Measurements from ENCODE around the gene UPK1B. TPM values are rescaled to one million over a fixed set of nuclear protein-coding genes. Genes with fewer than 3 reads are reported as not detected.

UPK1B gene
- total and polyA plus RNA-seq, 8 donors, result 0.46 to 61.1 (median 2.3) TPM; not detected in 4

- peaks cover 0 to 24% (median 16%) of the 10 kb centered on the region in 4 donors for H3K36me3 ChIP-seq
Measured at GRCh38 chr3:119205685-119206084, 32.3 kb downstream of the UPK1B start.

DNA sequence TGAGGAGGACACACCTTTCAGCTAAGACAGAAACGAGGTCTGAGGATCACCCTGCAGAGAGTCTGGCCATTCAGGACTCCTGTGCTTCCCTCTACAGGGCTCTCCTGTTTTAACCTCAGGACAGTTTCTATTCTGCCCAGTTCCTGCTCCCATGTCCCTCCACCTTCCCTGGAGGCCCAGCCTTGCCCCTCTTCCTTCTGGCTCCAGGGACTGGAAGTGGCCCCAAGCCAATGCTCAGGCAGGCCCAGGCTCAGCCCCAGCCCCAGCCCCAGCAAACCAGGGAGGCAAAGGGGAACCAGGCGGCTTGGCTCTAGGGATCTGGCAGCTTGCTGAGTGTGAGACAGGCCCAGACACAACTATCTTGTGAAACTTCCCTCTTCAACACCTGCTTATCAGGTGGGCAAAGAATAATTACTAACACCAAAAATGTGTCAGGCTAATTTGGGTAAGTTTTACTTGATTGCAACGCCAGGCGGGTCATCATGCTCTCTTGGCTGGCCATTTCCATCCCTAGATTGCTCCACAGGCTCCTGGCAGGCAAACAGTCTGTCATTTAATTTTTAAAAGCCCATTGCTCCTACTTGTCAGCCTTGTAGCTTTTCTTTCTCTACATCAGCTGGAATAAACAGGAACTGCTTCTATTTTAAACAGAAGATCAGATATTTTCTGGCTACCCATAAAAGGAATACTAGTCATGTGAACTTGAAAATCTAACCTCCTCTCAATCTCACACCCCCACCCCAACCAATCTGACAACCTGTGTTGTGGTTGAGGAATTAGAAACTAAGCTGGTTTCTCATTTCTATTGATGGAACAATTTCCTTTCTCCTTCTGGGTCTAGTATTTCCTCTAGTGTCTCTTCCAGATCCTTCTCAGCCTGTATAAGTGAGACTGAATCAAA lies 33.5 kb downstream of the UPK1B start:
- Histone ChIP-seq H3K9me3 (no peaks in the 10 kb centered on the region), H3K27me3 (no peaks in the 10 kb centered on the region), H3K4me3 (no peak overlapping the region), H3K4me1 (peaks cover 0 to 18% (median 2%) of the 10 kb centered on the region in 4 donors), H3K36me3 (peaks cover 2 to 36% (median 27%) of the 10 kb centered on the region in 4 donors), H3K27ac (no peak overlapping the region)
- intact Hi-C loops (cut with DNase I; ENCODE audit: low total_unique reads), result no loop called here
- peak in 1 of 2 donors; percentile 32 for DNase-seq
- TF ChIP-seq, protein P1, sequence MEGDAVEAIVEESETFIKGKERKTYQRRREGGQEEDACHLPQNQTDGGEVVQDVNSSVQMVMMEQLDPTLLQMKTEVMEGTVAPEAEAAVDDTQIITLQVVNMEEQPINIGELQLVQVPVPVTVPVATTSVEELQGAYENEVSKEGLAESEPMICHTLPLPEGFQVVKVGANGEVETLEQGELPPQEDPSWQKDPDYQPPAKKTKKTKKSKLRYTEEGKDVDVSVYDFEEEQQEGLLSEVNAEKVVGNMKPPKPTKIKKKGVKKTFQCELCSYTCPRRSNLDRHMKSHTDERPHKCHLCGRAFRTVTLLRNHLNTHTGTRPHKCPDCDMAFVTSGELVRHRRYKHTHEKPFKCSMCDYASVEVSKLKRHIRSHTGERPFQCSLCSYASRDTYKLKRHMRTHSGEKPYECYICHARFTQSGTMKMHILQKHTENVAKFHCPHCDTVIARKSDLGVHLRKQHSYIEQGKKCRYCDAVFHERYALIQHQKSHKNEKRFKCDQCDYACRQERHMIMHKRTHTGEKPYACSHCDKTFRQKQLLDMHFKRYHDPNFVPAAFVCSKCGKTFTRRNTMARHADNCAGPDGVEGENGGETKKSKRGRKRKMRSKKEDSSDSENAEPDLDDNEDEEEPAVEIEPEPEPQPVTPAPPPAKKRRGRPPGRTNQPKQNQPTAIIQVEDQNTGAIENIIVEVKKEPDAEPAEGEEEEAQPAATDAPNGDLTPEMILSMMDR (IDR thresholded peaks at IDR 0.05), result no peak
- TF ChIP-seq POLR2AphosphoS5 (IDR thresholded peaks at IDR 0.05), result no peak
- TF ChIP-seq EP300 (IDR thresholded peaks at IDR 0.05), result no peak
- TF ChIP-seq POLR2A (IDR thresholded peaks at IDR 0.05), result no peak
- WGBS, 5 donors, result 74 to 83% (median 78%) methylated on average over 4 of the region's 4 CpGs

More at GRCh38 chr3:119205685-119206084, 32.3 kb downstream of the UPK1B start:
- WGBS, 5 donors, result 70 to 77% (median 72%) methylated on average over 4 to 5 of the region's 5 CpGs
- intact Hi-C loops (cut with DNase I; ENCODE audit: low total_unique reads), result no loop called here
- Histone ChIP-seq H3K27me3 (no peaks in the 10 kb centered on the region), H3K4me1 (peaks cover 0 to 11% (median 2%) of the 10 kb centered on the region in 4 donors), H3K4me3 (no peak overlapping the region), H3K9me3 (no peaks in the 10 kb centered on the region), H3K27ac (no peak overlapping the region)
- TF ChIP-seq POLR2A (IDR thresholded peaks at IDR 0.05) (no peak), EP300 (IDR thresholded peaks at IDR 0.05) (no peak), POLR2AphosphoS5 (IDR thresholded peaks at IDR 0.05) (no peak)
- TF ChIP-seq, protein P1 (IDR thresholded peaks at IDR 0.05), result no peak
- no peak for DNase-seq

GRCh38 chr3:119207512-119207875 lies 34.1 kb downstream of the UPK1B start:
- no peak for TF ChIP-seq POLR2A (IDR thresholded peaks at IDR 0.05)
- no peak for TF ChIP-seq POLR2AphosphoS5 (IDR thresholded peaks at IDR 0.05)
- TF ChIP-seq EP300 (IDR thresholded peaks at IDR 0.05), result no peak
- TF ChIP-seq, protein P1 (IDR thresholded peaks at IDR 0.05), result no peak
- Histone ChIP-seq H3K9me3 (no peaks in the 10 kb centered on the region), H3K4me3 (no peak overlapping the region), H3K27ac (no peak overlapping the region), H3K4me1 (peaks cover 0 to 19% (median 2%) of the 10 kb centered on the region in 4 donors), H3K36me3 (peaks cover 5 to 42% (median 34%) of the 10 kb centered on the region in 4 donors), H3K27me3 (no peaks in the 10 kb centered on the region)
- WGBS, 5 donors, result 76 to 99% (median 90%) methylated on average over 3 of the region's 3 CpGs
- DNase-seq, result no peak
- intact Hi-C loops (cut with DNase I; ENCODE audit: low total_unique reads), result no loop called here

DNA sequence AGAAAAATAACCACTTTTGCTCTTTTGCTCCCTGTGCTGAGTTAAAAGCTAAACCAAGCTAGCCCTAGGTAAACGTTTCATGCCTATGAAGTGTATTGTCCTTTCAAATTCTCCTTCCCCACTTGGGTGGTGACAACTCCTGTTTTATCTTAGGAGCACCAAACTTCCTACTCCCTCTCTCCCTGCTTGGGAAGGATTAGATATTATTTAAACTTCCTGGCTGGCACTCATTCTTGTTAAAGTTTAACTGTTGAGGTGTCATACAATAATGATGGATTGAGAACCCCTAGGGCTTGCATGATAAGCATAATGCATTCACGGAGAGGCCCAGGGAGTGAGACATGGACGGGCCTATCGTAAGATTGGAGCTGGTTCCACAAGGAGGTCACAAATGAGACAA lies 37.8 kb downstream of the UPK1B start:
- peak in 1 of 2 donors; percentile 77 for DNase-seq
- Histone ChIP-seq H3K4me3 (no peak overlapping the region), H3K27ac (peak overlapping the region in 2 of 5 donors; percentile 24 to 55), H3K9me3 (no peaks in the 10 kb centered on the region), H3K4me1 (peaks cover 0 to 17% (median 0%) of the 10 kb centered on the region in 4 donors), H3K36me3 (peaks cover 25 to 79% (median 71%) of the 10 kb centered on the region in 4 donors), H3K27me3 (no peaks in the 10 kb centered on the region)
- intact Hi-C loops (cut with DNase I; ENCODE audit: low total_unique reads), result no loop called here
- peak in 2 of 3 donors; percentile 17 to 65 for TF ChIP-seq POLR2AphosphoS5 (IDR thresholded peaks at IDR 0.05)
- TF ChIP-seq, protein P1 (IDR thresholded peaks at IDR 0.05), result no peak
- TF ChIP-seq POLR2A (IDR thresholded peaks at IDR 0.05), result no peak
- 15 to 29% (median 23%) methylated on average over 4 of the region's 4 CpGs for WGBS, 5 donors
